SK-N-MC (cell line): ENCODE measurements around the gene GAK.

Experiments used
- EZH2 ChIP-seq: fragments of 200-600 bp; sonication (generic); IDR thresholded peaks from one replicate; pipeline ENCODE4 v1.6.1; 2017; ENCODE audit warnings: antibody characterized with exemption
- FOXP2 ChIP-seq: optimal IDR thresholded peaks from 2 replicates; pipeline ENCODE3; 2011; ENCODE audit warnings: mild to moderate bottlenecking, moderate library complexity; ENCODE audit not compliant: insufficient read depth; ENCODE audit errors: extremely low read length, control extremely low read depth
- POLR2AphosphoS5 ChIP-seq: IDR thresholded peaks from 2 replicates; pipeline ENCODE4 v1.6.1; 2012; ENCODE audit warnings: mild to moderate bottlenecking, low read depth, low read length, borderline replicate concordance

- no peak for TF ChIP-seq POLR2AphosphoS5
- no peak for TF ChIP-seq EZH2
- no peak for TF ChIP-seq FOXP2
Observed at GRCh38 chr4:889516-889915, 42.6 kb downstream of the GAK start.
